Testis (tissue), 3 donors: ENCODE results near the gene FHIT. TPM values are rescaled to one million over a fixed set of nuclear protein-coding genes. Genes with fewer than 3 reads are reported as not detected.
"Not testable (repeated sequence)": the region's sequence is repeated elsewhere in the genome, so short reads cannot be mapped to it uniquely, and the experiment has no call there.

Source experiments
- DNase-seq: peaks from one replicate; pipeline ENCODE4 v3.0.0-alpha.2; 2019
- H3K27ac ChIP-seq, 2 donors: fragments of 200-600 bp; sonication (generic); one replicate each; pipeline ENCODE4 v1.5.1; 2019
- H3K27me3 ChIP-seq: fragments of 200-600 bp; sonication (generic); one replicate; pipeline ENCODE4 v1.5.1; 2019
- H3K36me3 ChIP-seq: fragments of 200-600 bp; sonication (generic); one replicate; pipeline ENCODE4 v1.5.1; 2017; ENCODE audit warnings: low read depth; ENCODE audit errors: missing control alignments
- H3K4me1 ChIP-seq: fragments of 200-600 bp; sonication (generic); one replicate; pipeline ENCODE4 v1.5.1; 2019
- H3K4me3 ChIP-seq, 2 donors: fragments of 200-600 bp; sonication (generic); one replicate each; pipeline ENCODE4 v1.5.1; 2017 to 2019
- H3K9me3 ChIP-seq: fragments of 200-600 bp; sonication (generic); one replicate; pipeline ENCODE4 v1.5.1; 2017
- CTCF ChIP-seq, 3 experiments: fragments of 450-650 bp in 2 of 3; fragments of 200-600 bp in 1 of 3; sonication (generic) in 1 of 3; IDR thresholded peaks; one replicate each; pipeline ENCODE4 v1.5.1; 2016 to 2019; ENCODE audit warnings: antibody characterized with exemption in 3 of 3, mild to moderate bottlenecking in 2 of 3, moderate library complexity in 1 of 3
- POLR2A ChIP-seq: fragments of 450-650 bp; IDR thresholded peaks from one replicate; pipeline ENCODE4 v1.6.1; 2017; ENCODE audit warnings: antibody characterized with exemption, mild to moderate bottlenecking, moderate library complexity
- WGBS, 2 donors: methylation state at CpG; one replicate each; pipeline ENCODE4 v1.1.5; 2018; 5-methylcytosine and 5-hydroxymethylcytosine counted together
- intact Hi-C: fragments of 100-400 bp; cut with DNase I; formaldehyde crosslinking; loops from one replicate; pipeline ENCODE4 v1.15.1; 2023; ENCODE audit warnings: low total_unique reads
- polyA plus RNA-seq: library from polyadenylated mRNA; stranded (reverse); fragments of 350-450 nt; fragmentation: Illumina TruSeq; extraction: RNeasy Lipid Tissue Mini Kit (QIAGEN cat#74804); gene quantifications from one replicate; pipeline ENCODE4 v1.2.3, GENCODE V29; 2014; ENCODE audit warnings: low read depth, low replicate concordance; ENCODE audit not compliant: insufficient read depth
- total RNA-seq, 2 donors: library from RNA; depleted of rRNA; stranded (reverse); fragments of >200 nt; gene quantifications; one replicate each; pipeline ENCODE4 v1.2.3, GENCODE V29; 2016

Gene FHIT
- total and polyA plus RNA-seq, 3 donors from 2014 or later = 10.1 to 29.6 (median 15.5) TPM

- 60 to 65% methylated on average over 1 of the region's 1 CpG for WGBS, 2 donors
- no peak for DNase-seq
These were observed 195.8 kb downstream of the FHIT start for GRCh38 chr3:61055447-61055846.

GRCh38 chr3:61053781-61054496 is 197.3 kb downstream of the FHIT start:
- no peaks in the 10 kb centered on the region for H3K27me3 ChIP-seq
- intact Hi-C loops = no loop called here
- WGBS, 2 donors = 88 to 98% methylated on average over 2 of the region's 2 CpGs

More at GRCh38 chr3:61055447-61055846, 195.8 kb downstream of the FHIT start:
- no peak for TF ChIP-seq CTCF (IDR thresholded peaks at IDR 0.05)
- TF ChIP-seq POLR2A = no peak
- Histone ChIP-seq H3K36me3 (no peaks in the 10 kb centered on the region), H3K27me3 (no peaks in the 10 kb centered on the region), H3K4me1 (no peaks in the 10 kb centered on the region), H3K27ac (no peak overlapping the region), H3K9me3 (no peaks in the 10 kb centered on the region), H3K4me3 (no peak overlapping the region)
- intact Hi-C loops = no loop called here

GRCh38 chr3:61052851-61053250 is 198.4 kb downstream of the FHIT start:
- intact Hi-C loops = no loop called here
- Histone ChIP-seq H3K27ac (no peak overlapping the region), H3K4me3 (no peak overlapping the region), H3K36me3 (no peaks in the 10 kb centered on the region), H3K4me1 (no peaks in the 10 kb centered on the region), H3K9me3 (no peaks in the 10 kb centered on the region), H3K27me3 (no peaks in the 10 kb centered on the region)
- 90 to 100% methylated on average over 1 of the region's 1 CpG for WGBS, 2 donors
- no peak for DNase-seq
- TF ChIP-seq POLR2A = no peak
- TF ChIP-seq CTCF (IDR thresholded peaks at IDR 0.05) = no peak

More at GRCh38 chr3:61053781-61054496, 197.3 kb downstream of the FHIT start:
- DNase-seq = no peak
- H3K27ac ChIP-seq = no peak overlapping the region
- no peak overlapping the region for H3K4me3 ChIP-seq
- no peaks in the 10 kb centered on the region for H3K4me1 ChIP-seq
- TF ChIP-seq CTCF (IDR thresholded peaks at IDR 0.05) (no peak), POLR2A (no peak)
- H3K9me3 ChIP-seq = no peaks in the 10 kb centered on the region
- H3K36me3 ChIP-seq = no peaks in the 10 kb centered on the region

- no peaks in the 10 kb centered on the region for H3K36me3 ChIP-seq
- no peaks in the 10 kb centered on the region for H3K4me1 ChIP-seq
- TF ChIP-seq CTCF (IDR thresholded peaks at IDR 0.05) = no peak
- TF ChIP-seq POLR2A = no peak
- 81 to 88% methylated on average over 1 of the region's 1 CpG for WGBS, 2 donors
- no peak for DNase-seq
- no peak overlapping the region for H3K4me3 ChIP-seq
- H3K27me3 ChIP-seq = no peaks in the 10 kb centered on the region
- intact Hi-C loops = no loop called here
- H3K9me3 ChIP-seq = no peaks in the 10 kb centered on the region
- H3K27ac ChIP-seq = no peak overlapping the region
These were observed 199.6 kb downstream of the FHIT start for GRCh38 chr3:61051666-61052065.

- H3K9me3 ChIP-seq, H3K4me3 ChIP-seq, DNase-seq, H3K4me1 ChIP-seq, intact Hi-C loops, H3K27ac ChIP-seq, H3K27me3 ChIP-seq, H3K36me3 ChIP-seq: not testable (repeated sequence)
- 94 to 95% methylated on average over 1 of the region's 1 CpG for WGBS, 2 donors
These were observed 206.1 kb downstream of the FHIT start for GRCh38 chr3:61045169-61045568.
